Measurements from ENCODE around the gene ATP5F1E.

Gene ATP5F1E

DNA sequence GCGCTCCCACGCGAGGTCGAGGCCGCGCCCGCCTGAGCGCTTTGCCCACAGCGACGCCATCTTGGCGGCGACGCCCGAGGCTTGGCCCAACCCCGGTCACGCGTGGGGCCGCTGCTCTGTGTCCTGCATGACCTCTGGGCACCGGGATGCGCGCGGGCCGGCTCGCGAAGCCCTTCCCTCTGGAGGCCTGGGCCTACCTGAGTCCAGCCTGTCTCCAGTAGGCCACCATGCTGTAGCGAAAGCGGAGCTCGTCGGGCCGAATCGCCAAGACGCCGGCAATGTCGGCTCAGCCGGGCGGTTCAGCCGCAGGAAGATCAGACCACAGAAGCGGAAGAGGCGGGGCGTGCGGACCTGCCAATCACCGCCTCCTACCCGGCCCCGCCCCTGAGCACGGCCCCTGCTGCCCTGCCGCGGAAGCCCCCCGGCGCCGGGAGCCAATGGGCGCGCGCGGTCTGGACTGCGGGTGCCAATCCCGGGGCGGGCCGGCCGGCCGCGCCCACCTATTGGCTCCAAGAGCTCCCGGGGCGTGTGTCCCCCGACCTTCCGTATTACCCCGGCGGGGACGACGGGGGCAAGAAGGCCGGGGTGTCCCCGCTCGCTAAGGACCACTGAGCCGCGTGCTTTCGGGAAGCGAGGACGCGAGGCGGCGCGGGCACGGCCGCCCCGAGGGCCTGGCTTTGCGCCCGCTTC is at the start of gene ATP5F1E:
ATP5F1E (minus strand) TSS at position 313 of the 690 bp plus-strand sequence; CDS start at position 229, 84 bp downstream.
- H3K4me1 Mint-ChIP-seq = peaks cover 60% of the 10 kb centered on the region
- H3K9me3 Mint-ChIP-seq = no peaks in the 10 kb centered on the region
- peak within 1 kb of the TSS; percentile 92 for H3K27ac Mint-ChIP-seq
- peaks cover 41% of the 10 kb centered on the region for H3K36me3 Mint-ChIP-seq (ENCODE audit: low read depth)
- H3K4me3 Mint-ChIP-seq = peak within 1 kb of the TSS; percentile 90
- TF ChIP-seq, protein P1, sequence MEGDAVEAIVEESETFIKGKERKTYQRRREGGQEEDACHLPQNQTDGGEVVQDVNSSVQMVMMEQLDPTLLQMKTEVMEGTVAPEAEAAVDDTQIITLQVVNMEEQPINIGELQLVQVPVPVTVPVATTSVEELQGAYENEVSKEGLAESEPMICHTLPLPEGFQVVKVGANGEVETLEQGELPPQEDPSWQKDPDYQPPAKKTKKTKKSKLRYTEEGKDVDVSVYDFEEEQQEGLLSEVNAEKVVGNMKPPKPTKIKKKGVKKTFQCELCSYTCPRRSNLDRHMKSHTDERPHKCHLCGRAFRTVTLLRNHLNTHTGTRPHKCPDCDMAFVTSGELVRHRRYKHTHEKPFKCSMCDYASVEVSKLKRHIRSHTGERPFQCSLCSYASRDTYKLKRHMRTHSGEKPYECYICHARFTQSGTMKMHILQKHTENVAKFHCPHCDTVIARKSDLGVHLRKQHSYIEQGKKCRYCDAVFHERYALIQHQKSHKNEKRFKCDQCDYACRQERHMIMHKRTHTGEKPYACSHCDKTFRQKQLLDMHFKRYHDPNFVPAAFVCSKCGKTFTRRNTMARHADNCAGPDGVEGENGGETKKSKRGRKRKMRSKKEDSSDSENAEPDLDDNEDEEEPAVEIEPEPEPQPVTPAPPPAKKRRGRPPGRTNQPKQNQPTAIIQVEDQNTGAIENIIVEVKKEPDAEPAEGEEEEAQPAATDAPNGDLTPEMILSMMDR (IDR thresholded peaks at IDR 0.05) = no peak
- peak; percentile 97 for DNase-seq
- H3K27me3 Mint-ChIP-seq (ENCODE audit: low read depth, poor library complexity) = no peaks in the 10 kb centered on the region

DNA sequence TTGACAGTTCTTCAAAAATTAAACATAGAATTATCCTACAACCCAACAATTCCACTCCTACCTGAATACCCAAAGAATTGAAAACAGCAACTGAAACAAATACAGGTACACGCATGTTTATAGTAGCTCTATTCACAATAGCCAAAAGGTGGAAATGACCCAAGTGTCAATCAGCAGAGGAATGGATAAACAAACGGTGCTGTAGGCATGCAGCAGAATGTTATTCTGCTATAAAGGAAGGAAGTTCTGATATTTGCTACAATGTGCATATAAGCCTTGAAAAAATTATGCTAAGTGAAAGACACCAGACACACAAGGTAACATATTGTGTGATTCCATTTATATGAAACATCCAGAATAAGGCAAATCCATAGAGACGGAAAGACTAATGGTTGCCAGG is 48.9 kb upstream of the ATP5F1E start:
- H3K27ac Mint-ChIP-seq = no peak overlapping the region
- H3K27me3 Mint-ChIP-seq (ENCODE audit: low read depth, poor library complexity) = peaks cover 16% of the 10 kb centered on the region
- no peak overlapping the region for H3K4me3 Mint-ChIP-seq
- H3K36me3 Mint-ChIP-seq (ENCODE audit: low read depth) = no peaks in the 10 kb centered on the region
- H3K4me1 Mint-ChIP-seq = no peaks in the 10 kb centered on the region
- TF ChIP-seq, protein P1 (IDR thresholded peaks at IDR 0.05) = no peak
- DNase-seq = no peak
- H3K9me3 Mint-ChIP-seq = no peaks in the 10 kb centered on the region

DNA sequence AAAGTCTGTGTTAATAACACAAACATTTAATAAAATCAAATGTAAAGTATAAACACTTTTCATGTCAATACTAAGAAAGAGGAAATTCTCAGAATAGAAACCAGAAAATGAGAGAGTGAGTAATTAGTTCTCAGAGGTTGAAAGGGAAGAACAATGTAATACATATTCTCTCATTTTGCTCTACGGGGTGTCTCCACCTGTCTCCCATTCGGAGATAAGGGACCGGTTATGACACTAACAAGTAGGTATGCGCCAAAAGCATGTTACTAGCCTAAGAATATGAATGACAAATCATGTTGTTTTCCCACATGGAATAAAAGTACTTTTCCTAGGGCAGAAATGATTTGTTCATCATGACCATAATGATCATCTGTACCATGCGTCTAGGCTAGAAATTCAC is 46.1 kb upstream of the ATP5F1E start:
- TF ChIP-seq, protein P1 (IDR thresholded peaks at IDR 0.05) = no peak
- no peaks in the 10 kb centered on the region for H3K9me3 Mint-ChIP-seq
- H3K27ac Mint-ChIP-seq = no peak overlapping the region
- H3K4me1 Mint-ChIP-seq = no peaks in the 10 kb centered on the region
- H3K27me3 Mint-ChIP-seq (ENCODE audit: low read depth, poor library complexity) = peaks cover 30% of the 10 kb centered on the region
- no peaks in the 10 kb centered on the region for H3K36me3 Mint-ChIP-seq (ENCODE audit: low read depth)
- no peak overlapping the region for H3K4me3 Mint-ChIP-seq
- DNase-seq = no peak

DNA sequence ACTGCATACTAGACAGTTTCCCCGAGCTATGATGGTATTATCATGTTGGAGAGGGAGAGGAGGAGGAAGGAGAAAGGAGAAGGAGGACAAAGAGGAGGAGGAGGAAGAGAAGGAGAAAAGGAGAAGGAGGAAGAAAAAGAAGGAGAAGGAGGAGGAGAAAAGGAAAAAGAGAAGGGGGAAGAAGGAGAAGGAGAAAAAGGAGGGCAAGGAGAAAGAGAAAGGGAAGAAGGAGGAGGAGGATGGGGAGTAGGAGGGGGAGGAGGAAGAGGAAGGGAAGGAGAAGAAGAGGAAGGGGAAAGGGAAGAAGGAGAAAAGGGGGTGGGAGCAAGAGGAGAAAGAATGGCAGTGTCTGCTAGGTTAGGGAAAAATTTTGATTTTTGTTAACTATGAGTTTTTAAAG is 45.6 kb upstream of the ATP5F1E start:
- Mint-ChIP-seq H3K27ac (no peak overlapping the region), H3K36me3 (ENCODE audit: low read depth) (no peaks in the 10 kb centered on the region), H3K4me3 (no peak overlapping the region), H3K9me3 (no peaks in the 10 kb centered on the region), H3K4me1 (no peaks in the 10 kb centered on the region), H3K27me3 (ENCODE audit: low read depth, poor library complexity) (peaks cover 33% of the 10 kb centered on the region)
- no peak for DNase-seq
- TF ChIP-seq, protein P1 (IDR thresholded peaks at IDR 0.05) = no peak

DNA sequence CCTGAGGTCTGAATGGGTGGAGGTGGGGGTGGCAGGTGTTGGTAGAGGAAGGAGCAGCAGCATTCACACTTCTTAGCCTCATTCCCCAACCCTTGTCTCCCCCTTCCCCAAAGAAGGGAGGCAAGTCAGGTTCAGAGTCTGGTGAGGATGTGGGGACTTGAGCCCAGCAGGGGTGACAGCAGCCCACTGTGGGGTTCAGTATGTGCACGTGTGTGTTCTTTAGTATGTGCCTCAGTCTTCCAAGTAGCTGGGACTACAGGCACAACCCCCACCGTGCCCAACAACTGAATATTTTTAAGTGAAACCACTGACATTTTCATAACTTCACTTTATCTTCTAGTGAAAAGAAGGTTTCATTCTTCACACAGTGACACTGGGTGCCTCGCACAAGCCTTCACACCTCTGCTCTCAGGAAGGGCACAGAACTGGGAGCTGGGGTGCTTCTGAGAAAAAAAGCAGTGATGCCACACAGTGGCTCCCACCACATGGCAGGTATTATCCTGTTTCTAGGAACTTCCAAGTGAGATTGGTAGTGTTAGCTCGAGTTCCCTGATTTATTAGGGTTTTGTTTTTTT is 43.9 kb upstream of the ATP5F1E start:
- DNase-seq = no peak
- Mint-ChIP-seq H3K27ac (no peak overlapping the region), H3K36me3 (ENCODE audit: low read depth) (no peaks in the 10 kb centered on the region), H3K27me3 (ENCODE audit: low read depth, poor library complexity) (peaks cover 33% of the 10 kb centered on the region), H3K4me1 (no peaks in the 10 kb centered on the region), H3K4me3 (no peak overlapping the region), H3K9me3 (no peaks in the 10 kb centered on the region)
- TF ChIP-seq, protein P1 (IDR thresholded peaks at IDR 0.05) = no peak

DNA sequence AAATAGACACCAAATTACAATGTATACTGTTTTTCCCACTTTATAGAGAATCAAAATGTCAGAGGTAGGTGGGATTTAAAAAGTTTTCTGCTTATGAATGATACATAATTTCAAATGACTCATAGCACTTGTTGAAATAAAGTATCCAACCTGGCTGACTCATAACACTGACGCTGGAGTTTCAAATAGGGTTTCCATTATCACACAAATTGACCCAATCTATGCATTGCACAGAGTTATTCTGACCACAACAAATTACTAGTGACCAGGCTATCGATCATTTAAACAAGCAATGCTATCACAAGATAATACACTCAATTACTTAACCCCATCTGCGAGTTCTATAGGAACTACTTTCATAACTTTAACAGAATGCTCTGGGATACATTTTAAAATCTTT is 42.3 kb upstream of the ATP5F1E start:
- Mint-ChIP-seq H3K4me3 (no peak overlapping the region), H3K4me1 (no peaks in the 10 kb centered on the region), H3K9me3 (no peaks in the 10 kb centered on the region), H3K27me3 (ENCODE audit: low read depth, poor library complexity) (peaks cover 32% of the 10 kb centered on the region), H3K36me3 (ENCODE audit: low read depth) (no peaks in the 10 kb centered on the region), H3K27ac (no peak overlapping the region)
- DNase-seq = no peak
- TF ChIP-seq, protein P1 (IDR thresholded peaks at IDR 0.05) = no peak
